Kidney capillary endothelial cell (primary cell): Measurements from ENCODE around the gene MEFV.
"Not testable (repeated sequence)": the region's sequence is repeated elsewhere in the genome, so short reads cannot be mapped to it uniquely, and the experiment has no call there.

ENCODE experiments used
- DNase-seq: peaks from one replicate; pipeline ENCODE4 v3.0.0-alpha.2; 2018; ENCODE audit warnings: low spot score

Gene MEFV

DNA sequence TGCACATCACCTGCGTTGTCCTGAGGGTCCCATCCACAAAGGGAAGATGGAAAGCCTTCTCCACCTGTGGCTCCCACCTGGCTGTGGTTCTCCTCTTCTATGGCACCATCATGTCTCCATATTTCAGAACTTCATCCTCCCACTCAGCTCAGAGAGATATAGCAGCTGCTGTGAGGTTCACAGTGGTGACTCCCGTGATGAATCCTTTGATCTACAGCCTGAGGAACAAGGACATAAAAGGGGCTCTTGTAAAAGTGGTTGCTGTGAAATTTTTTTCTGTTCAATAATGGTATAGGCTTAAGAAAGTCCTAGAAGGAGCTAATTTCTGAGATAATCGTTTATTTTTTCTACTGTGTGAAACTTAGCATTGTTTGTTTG is 40.2 kb downstream of the MEFV start:
- no peak for DNase-seq

DNA sequence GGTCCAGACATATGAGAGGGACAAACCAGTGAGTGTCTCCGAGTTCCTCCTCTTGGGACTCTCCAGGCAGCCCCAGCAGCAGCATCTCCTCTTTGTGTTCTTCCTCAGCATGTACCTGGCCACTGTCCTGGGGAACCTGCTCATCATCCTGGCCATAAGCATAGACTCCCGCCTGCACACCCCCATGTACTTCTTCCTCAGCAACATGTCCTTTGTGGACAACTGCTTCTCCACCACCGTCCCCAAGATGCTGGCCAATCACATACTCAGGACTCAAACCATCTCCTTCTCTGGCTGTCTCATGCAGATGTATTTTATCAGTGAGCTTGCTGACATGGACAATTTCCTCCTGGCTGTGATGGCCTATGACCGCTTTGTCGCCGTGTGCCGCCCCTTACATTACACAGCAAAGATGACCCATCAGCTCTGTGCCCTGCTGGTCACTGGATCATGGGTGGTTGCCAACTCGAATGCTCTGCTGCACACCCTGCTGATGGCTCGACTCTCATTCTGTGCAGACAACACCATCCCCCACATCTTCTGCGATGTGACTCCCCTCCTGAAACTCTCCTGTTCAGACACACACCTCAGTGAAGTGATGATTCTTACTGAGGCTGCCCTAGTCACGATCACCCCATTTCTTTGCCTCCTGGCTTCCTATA is 40.7 kb downstream of the MEFV start:
- DNase-seq, result no peak

DNA sequence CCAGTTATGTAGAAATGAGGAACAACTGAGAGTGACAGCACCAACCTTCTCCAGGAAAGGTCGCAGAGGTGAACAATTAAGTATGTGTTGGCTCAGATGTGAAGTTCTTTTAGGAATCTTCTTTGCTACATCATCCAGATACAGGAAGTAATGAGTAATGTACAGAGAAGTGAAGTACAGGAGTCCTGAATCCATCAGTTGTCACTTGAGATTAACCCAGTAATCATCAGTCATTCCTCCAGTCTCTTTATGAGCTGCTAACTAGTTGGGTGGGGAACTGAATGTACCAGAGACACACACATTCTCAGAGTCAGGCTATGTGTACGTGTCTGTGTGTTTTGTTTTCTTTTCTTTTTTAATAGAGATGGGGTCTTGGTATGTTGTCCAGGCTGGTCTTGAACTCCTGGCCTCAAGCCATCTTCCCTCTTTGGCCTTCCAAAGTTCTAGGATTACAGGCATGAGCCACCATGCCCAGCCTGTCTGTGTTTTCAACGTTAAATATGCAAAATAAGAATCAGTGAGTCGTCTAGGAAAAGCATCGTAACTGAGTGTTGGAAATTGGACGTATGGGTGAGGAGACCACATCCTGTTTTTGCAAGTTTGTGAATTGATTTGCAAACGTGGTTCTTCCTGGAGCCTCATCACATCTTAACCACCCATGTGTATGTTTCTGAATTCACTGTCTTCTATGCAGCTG is 41.4 kb downstream of the MEFV start:
- no peak for DNase-seq

DNA sequence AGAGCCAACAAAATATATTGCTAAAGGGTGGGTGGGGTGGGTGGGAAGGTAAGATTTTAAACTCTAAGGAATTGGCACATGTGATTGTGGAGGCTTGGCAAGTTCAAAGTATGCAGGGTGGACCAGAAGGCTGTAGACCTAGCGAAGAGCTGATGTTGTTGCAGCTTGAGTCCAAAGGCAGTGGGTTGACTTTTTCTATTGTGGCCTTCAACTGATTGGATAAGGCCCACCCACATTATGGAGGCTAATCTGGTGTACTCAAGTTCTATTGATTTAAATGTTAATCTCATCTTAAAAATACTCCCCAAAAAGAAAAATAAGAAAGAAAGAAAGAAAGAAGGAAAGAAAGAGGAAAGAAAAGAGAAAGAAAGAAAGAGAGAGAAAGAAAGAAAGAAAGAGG is 43.9 kb downstream of the MEFV start:
- no peak for DNase-seq

DNA sequence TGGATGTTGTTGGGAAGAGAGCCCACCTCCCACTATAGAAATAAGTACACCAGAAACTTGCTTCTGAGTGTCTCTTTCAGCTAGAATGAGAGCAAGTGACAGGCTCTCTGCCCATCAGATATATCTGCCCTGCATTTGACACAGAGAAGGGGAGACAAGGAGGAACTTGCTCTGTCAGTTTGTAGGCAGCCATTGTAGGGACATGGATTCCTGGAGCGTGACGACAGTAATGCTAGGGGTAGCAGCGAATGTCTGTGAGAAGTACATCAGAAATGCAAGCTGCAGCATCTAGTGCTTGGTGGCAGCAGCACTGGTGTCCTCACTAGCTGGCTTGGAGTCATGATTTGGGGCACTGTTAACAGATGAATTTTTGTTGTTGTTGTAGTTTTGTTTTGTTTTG is 44.4 kb downstream of the MEFV start:
- no peak for DNase-seq

DNA sequence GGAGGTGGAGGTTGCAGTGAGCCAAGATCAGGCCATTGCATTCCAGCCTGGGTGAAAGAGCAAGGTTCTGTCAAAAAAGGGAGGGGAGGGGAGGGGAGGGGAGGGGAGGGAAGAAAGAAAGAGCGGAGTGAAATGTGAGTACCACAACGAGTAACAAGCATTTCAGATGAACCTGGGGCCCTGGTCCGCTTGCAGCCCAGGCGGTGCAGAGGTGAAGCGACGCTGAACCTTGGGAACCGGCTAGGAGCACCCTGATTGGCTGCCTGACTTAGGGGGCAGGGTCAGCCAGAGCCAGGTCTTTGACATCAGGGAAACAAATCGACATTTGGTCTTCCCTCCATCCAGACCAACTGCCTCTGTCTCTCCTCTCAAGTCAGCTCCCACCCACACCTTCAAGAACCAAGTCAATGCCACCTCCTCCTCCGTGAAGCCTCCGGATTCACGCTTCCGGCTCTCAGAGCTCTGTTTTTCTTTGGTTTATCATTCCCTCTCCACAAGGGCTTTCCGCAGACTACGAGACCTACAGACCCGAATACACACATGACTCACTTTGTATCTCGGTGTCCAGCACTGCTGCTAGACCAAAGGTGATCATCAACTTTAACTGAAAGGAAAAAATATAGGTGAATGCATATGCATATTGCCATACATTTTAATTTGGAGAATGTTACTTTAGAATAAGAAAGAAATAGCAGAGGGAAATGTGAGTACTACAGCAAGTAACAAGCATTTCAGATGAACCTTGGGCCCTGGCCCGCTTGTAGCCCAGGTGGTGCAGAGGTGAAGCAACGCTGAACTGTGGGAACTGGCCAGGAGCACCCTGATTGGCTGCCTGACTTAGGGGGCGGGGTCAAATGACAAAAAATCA is 49.1 kb downstream of the MEFV start:
- no peak for DNase-seq

DNA sequence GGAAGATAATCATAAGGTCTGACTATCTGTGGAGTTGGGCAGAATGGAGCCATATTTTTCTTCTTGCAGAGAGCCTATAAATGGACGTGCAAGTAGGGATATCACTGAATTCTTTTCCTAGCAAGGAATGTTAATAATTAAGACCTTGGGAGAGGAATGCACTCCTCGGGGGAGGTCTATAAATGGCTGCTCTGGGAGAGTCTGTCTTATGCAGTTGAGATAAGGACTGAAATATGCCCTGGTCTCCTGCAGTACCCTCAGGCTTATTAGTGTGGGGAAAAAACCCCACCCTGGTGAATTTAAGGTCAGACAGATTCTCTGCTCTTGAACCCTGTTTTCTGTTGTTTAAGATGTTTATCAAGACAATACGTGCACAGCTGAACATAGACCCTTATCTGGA is 50.5 kb downstream of the MEFV start:
- not testable (repeated sequence) for DNase-seq

DNA sequence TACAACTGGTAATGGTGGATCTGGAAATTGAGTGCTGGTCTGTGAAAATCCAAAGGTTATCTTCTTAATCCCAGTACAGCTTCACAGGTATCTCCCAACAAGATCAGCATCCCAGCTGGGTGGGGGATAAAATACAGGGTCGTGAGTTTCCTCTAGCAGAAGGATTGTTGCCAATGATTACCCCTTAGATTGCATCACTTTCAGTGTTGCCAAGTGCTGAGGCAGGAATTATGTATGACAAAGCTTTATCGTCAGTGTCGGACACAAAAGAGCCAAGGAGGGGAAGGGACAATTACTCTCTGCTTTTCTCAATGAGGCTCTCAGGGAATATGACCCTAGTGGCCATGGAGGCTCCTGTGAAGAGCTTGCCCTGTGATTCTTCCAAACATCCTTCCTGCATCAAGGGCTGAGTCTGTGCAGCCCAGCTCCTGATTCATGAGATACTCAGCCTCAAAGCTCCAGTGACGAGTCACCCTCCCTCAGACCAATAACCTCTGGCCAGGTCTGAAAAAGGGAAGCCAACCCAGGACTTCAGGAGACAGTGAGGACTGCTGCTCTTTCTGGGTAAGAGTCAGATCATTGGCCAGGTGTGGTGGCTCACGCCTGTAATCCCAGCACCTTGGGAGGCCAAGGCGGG is 53.4 kb downstream of the MEFV start:
- no peak for DNase-seq

DNA sequence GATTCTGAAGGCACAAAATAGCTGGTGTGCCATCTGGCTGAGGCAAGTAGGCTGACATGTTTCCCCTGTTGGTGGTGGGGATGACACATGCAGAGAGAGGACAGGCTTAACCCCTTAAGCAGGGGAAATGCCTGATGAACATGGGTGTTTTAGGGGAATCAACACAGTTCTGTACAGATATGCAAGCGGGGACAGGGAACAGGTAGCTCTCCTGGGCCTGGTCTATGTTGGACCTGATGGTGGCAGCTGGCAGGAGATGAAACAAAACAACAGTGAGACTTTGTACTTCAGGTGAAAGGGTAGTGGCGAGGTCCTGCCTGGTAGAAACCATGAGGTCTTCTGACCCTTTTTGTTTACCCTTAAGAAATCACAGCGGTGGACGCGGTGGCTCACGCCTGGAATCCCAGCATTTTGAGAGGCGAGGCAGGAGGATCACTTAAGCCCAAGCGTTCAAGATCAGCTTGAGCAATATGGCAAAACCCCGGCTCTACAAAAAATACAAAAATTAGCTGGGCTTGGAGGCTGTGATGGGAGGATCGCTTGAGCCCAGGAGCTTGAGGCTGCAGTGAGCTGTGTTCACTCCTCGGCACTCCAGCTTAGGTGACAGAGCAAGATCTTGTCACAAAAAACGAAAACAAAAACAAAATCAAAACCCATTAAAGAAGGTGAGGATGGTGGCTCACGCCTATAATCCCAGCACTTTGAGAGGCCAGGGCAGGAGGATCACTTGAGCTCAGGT is 57.9 kb downstream of the MEFV start:
- DNase-seq, result no peak

DNA sequence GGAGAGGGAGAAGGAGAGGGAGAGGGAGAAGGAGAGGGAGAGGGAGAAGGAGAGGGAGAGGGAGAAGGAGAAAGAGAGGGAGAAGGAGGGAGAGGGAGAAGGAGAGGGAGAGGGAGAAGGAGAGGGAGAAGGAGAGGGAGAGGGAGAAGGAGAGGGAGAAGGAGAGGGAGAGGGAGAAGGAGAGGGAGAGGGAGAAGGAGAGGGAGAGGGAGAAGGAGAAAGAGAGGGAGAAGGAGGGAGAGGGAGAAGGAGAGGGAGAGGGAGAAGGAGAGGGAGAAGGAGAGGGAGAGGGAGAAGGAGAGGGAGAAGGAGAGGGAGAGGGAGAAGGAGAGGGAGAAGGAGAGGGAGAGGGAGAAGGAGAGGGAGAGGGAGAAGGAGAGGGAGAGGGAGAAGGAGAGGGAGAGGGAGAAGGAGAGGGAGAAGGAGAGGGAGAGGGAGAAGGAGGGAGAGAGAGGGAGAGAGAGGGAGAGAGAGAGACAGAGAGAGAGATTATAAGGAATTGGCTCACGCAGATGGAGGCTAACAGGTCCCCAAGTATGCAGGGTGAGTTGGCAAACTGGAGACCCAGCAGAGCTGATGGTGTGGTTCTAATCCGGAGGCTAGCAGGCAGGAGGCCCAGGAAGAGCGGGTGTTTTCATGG is 58.6 kb downstream of the MEFV start:
- not testable (repeated sequence) for DNase-seq

DNA sequence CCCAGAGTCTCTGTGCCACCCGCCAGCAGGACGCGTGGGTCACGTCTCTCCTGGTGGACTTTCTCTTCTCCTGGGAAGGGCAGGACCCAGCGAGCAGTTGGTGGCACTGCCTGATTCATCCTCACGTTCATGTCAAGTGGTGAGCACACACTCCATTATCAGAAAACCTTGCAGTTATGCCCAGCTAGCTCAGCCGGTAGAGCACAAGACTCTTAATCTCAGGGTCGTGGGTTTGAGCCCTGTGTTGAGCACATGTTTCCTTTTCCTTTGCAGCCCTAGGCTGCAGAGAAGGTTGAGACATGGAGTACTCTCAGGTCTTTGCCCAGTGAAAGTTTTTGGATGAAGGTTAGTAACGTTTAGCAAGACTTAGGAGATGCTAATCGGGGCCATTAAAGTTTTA is 60.5 kb downstream of the MEFV start:
- no peak for DNase-seq

DNA sequence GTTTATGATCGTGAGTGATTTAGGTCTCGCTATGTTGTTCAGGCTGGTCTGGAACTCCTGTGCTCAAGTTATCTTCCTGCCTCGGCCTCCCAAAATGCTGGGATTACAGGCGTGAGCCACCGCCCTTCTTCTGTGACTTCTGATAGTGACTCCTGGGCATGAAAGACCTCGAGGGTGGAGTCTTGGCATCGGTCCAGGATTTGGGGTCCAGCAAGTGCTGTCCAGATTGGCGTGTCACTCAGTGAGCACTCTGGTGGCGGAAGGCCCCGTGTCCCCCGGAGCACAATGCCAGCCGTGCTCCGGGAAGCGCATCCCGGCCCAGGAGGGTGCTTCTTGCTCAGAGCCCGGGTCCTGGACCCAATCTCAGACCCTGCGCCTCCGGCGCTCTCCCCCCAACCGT is 61.6 kb downstream of the MEFV start:
- no peak for DNase-seq

DNA sequence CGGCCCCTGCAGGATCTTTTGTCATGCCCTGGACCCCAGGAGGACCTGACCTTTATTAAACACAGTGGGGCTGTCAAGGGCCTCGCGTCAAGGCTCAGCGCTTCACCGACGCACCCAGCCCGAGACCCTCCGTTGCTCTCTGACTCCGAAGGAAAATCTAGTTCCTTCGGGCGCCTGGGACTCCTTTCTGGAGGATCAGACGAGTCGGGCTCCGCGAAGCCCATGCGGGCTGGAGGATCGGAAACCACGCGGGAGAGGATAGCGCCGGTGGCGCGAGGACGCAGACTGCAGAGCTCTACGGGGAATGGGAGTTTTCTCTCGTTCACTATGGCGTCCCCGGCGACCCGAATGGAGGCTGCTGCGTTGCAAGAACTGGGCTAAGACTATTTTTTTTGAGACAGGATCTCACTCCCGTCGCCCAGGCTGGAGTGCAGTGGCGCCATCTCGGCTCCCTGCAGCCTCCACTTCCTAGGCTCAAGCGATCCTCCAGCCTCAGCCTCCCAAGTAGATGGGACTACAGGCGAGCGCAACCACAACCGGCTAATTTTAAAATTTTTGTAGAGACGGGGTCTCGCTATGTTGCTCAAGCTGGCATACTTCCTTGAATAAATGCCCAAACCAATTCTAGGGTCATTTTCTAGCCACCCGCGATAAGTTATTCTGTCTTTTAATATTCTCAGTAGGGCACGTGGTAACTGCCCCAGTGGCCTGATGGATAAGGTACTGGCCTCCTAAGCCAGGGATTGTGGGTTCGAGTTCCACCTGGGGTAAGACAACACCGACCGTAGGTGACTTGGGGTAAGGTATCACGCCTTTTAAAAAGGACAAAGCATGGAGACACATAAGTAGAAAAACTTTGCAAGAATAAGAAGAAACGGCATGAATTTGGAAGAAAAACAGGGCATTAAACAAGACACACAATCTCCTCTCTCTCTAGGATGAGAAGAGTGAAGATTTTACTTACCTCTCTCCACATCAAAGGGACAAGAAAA is 62.9 kb downstream of the MEFV start:
- DNase-seq, result no peak

DNA sequence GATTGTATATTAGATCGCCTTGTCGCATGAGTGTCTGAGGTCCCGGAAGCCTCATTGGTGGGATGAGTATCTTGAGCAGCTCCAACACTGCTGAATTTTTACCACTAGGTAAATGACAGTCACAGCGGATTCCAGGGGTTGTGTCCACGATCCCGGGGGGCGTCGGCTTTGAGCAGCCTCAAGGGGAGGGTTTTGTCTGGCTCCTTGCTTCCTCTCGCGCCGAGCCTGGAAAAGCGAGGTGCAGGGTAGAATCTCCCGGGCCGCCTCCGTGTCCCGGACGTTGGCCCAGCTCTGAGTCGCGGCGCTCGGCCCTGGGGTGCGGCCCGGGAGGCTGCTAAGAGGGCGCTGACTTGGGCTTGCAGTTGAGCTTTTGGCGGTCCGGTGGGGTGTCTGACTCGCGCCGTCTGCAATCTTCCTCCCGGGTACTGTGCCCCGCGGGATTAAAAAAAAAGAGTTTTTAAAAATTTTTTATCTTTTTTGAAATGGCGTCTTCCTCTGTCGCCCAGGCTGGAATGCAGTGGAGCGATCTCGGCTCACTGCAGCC is 63.9 kb downstream of the MEFV start:
- DNase-seq, result no peak
